GM21526 (cell line): ENCODE measurements around the gene PNKD.

Experiments
- ATAC-seq: cut with Tn5 transposase; IDR thresholded peaks from one replicate; pipeline ENCODE4 v1.9.1; 2021; ENCODE audit warnings: moderate library complexity; ENCODE audit not compliant: unreplicated experiment, low FRiP score

Gene PNKD

DNA sequence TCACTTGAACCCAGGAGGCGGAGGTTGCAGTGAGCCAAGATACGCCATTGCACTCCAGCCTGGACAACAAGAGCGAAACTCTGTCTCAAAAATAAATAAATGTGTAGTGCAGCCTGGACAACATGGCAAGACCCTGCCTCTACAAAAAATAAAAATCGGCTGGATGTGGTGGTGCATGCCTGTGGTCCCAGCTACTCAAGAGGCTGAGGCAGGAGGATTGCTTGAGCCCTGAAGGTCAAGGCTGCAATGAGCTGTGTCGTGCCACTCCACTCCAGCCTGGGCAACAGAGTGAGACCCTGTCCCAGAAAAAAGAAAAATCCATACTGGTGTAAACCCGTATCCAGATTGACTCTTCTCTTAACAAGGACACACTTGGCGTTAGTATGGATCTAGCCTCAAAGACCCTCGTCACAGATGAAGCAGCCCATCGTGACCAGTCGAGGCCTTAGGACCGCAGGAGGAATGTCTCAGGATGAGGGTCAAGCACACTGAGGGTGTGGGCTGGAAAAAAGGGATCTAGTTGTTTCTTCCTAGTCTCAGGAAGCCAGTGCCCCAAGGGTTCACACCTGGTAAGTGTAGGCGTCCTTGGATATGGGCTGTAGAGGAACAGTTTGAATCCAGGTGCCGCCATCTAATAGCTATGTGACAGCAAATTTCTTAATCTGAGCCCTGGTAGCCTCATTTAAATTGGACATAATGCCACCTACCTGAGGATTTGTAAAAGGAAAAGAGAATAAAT lies 13.5 kb upstream of the PNKD start:
- ATAC-seq, result no peak

DNA sequence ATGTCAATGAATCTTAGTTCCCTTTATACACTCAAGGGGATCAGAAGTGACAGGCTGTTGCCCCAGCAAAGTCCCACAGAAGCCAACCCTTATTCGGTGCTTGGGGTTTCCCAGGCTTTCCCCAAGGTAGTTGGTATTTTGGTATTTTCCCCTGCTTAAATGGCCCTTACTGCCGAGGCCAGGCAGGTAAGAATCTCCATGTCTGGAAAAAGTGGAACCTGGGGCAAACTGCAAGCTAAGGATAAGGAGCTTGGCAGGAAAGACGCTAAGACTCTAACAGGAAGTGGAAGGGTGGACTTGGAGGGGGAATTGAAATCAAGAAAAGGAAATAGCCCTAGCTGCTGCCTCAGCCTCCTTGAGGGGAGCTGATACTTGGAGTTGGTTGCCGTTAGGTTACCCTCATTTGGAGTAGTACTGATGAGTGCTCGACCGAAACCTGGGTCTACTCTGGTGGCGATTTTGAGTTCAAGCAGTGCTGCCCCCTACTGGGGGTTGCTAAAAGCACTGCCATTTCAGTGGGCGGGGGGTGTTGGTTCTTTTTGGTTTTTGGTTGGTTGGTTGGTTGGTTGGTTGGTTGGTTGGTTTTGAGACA lies 12.8 kb upstream of the PNKD start:
- peak; percentile 76 for ATAC-seq

DNA sequence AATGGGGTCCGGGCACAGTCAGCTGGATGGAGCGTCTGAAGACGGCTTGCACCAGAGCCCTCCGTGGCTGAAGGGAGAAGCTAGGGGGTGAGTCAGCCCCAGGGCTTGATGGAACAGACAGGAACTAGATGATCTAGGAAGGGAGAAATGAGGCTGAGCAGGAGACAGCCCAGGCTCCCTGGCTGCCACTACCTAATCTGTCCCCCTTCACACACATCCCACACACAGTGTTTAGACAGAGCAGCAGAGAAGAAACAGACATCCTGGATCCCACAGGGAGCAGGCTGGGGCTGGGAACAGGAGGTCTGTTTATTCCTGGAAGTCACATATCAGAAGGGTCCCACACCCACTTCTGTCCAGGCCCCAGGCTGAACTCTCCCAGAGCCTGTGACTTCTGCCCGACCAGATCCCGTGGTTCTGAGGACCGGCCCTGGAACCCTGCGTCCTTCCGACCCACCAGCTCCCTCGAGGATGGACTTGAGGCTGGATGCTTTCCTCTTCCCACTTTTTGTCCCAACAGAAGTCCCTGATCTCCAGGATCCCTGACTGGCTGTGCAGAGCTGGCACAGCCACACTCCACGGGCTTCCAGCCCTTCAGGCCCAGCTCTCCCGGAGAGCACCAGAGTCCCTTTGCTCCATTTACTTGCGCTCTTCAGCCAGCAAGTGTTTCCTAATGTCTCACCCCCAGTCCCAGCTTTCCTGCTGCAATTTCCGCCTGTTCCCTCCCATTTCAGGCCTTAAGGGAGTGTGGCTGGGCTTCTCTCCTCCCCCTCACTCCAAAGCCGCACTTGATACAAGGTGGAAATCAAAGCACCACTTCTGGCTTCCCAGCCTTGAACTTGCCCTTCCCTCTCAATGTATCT lies 11.0 kb upstream of the PNKD start:
- no peak for ATAC-seq

DNA sequence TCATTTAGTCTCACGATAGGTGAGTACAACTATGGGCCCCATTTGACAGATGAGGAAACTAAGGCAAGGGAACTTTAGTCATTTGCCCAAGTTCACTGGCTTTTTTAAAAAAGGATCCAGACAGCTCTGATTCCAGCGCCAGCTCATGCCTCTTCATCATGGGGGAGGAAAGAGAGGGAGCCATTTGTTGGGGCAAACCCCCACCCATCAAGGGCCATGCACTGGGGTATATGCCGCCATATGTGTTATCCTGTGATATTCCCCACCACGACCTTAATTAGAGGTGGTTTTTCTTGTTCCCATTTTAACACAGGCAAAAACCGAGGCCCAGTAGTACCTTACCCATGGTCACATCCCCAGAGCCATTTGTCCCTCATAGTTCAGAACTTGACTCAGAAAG lies 10.2 kb upstream of the PNKD start:
- no peak for ATAC-seq

DNA sequence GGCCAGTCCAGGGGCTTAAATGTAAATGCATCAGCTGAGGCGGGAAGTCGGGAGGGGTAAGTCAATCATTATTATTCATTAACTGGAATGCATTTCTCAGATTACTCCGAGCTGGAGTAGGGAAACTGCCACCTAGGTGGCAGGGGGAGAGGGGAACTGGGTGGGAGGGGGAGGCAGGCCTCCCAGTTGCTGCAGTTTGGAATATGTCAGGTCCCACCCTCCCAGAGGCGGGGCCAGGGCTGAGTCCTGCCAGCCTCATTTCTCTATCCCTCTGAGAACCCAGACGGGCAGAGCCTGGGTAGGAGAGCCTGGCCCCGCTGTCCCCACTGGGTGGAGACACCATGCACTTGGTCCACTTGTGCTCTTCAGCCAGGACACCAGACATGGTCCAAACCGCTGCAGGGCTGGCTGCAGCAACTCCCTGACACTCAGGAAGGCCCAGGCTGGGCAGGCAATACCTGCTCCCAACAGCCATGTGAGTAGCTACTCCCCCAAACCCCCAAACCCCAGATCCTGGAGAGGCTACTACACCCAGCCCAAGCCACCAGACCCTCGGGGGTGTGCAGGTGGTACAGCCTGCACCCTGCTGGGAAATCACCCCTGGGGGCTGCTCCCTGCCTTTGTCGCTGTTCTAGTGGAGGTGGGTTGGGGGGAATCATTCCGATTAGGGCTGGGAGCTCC lies 9.4 kb upstream of the PNKD start, which contains the start of gene GPBAR1:
Gene GPBAR1, plus strand, starts transcription at position 274 of the 681 bp plus-strand sequence. CDS start 1,710 bp downstream, outside the sequence.
- ATAC-seq, result no peak

DNA sequence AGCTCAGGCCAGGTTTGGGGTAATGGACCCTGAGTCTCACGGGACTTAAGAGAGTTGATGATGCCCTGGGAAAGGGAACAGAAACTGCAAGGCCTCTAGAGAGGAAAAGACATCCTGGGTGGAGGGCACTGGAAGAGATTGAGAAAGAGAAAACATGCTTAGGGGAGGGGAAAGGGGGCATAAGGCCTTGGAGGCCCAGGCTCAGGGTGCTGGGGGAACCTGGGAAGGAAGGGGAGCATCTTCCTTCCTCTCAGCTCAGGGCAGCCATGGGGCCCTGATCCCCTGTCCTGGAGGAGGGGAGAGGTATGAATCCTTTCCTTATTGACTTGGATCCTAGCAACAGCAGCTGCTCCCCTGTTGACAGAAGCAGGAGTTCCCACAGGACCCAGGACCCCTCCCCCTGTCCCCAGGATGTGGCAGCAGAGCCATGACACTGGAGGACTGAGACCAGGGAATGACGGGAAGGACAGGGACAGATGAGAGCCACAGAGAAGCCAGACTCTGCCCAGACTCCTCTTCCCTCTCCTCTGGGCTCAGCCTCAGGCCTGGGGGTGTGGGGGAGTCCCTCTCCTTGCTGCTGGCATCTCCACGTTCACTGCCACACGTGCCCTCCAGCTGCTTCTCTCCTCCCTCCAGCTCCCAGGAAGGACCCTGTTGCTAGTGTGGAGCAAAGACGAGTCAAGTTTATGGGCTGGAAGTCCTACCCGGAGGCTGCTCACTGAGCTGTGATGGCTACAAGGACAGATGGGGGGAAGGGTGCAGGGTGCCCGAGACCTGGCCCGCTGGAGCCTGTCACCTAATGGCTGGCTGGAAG lies 8.7 kb upstream of the PNKD start:
- no peak for ATAC-seq

DNA sequence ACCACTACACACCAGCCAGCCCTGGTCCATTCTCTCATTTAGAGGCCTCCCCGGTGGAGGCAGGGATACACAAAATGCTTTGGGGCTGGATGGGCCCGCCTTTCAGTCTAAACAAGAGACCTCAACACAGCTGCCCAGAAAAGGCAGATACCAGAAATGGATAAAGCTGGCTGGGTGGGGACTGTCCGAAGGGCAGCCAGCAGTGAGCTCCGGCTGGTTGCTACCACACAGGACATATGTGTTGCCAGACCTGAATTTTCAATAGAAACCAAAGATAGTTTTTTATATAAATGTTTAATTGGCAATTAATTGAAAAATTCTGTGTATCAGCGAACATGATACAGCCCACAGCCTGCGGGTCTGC lies 8.1 kb upstream of the PNKD start:
- no peak for ATAC-seq

DNA sequence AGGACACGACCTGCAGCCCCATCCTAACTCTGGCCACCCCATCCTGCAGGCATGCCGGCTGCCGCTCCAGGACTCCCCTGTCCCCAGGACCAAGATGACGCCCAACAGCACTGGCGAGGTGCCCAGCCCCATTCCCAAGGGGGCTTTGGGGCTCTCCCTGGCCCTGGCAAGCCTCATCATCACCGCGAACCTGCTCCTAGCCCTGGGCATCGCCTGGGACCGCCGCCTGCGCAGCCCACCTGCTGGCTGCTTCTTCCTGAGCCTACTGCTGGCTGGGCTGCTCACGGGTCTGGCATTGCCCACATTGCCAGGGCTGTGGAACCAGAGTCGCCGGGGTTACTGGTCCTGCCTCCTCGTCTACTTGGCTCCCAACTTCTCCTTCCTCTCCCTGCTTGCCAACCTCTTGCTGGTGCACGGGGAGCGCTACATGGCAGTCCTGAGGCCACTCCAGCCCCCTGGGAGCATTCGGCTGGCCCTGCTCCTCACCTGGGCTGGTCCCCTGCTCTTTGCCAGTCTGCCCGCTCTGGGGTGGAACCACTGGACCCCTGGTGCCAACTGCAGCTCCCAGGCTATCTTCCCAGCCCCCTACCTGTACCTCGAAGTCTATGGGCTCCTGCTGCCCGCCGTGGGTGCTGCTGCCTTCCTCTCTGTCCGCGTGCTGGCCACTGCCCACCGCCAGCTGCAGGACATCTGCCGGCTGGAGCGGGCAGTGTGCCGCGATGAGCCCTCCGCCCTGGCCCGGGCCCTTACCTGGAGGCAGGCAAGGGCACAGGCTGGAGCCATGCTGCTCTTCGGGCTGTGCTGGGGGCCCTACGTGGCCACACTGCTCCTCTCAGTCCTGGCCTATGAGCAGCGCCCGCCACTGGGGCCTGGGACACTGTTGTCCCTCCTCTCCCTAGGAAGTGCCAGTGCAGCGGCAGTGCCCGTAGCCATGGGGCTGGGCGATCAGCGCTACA lies 7.4 kb upstream of the PNKD start:
- no peak for ATAC-seq

DNA sequence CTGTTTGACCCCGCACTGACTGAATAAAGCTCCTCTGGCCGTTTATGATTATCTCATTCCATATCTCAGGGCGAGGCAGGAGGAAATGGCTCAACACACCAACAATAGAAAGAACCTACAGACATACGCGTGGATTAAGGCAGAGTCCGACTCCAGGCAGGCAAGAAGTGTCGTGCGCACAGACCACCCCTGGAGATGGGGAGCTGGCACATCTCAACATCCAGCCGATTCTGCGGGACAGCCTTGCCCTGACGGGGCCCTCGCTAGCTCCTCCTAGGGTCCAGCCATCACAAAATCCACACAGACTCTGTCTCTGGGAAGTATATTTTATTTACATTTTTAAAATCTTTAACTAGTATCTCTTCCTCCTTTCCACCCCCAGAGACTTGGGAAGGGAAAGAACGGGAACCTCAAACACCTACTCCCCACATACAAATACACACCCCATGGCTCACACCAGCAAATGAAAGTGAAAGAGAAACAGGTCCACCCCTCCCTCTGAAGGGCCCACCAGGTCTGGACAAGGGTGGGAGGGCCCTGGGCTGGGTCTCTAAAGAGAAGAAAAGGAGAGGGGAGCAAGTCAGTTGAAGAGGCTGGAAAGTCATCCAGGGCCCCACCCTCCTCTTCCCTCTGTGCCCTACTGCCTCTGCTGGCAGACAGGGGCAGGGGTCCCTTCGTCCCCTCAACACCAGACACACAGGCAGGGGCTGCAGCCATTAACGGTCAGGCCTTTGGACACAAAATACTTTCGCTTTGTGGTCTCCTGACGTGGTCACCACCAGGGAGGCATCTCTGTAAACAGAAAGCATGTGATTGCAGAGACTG lies 6.3 kb upstream of the PNKD start:
- ATAC-seq, result no peak

DNA sequence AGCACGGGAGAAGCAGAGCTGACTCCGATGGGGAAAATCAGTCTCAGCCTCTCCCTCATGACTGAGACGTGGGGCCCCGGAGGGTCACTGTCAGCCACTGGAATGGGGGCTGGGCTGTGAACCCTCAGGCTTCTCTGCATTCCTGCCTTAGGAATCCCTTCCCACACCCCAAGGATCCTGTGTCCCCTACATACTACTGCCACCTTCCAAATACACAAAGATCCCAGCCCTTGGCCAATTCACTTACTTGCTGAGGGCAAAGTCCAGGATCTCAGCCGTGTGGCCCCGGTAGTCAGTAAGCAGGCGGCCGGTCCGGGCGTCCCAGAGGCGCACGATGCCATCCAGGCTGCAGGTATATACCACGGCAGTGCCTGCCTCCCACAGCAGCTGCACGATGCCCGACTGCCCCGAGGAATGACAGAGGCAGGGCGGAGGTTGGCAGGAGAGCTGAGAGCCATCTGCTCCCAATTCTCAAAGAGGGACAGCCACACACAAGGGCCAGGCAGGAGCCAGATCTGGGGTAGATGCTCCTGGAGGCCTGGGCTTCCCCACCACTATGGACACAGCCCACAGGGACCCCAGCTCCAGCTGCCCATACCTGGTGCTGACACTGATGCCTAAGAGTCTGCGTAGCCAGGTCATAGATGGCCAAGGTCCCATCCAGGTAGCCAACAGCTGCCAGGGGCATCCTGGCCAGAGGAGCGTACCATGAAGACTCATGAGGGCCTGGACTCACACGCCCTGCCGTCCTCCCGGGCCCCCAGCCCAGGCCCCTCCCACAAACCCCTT lies 5.4 kb upstream of the PNKD start:
- ATAC-seq, result no peak

DNA sequence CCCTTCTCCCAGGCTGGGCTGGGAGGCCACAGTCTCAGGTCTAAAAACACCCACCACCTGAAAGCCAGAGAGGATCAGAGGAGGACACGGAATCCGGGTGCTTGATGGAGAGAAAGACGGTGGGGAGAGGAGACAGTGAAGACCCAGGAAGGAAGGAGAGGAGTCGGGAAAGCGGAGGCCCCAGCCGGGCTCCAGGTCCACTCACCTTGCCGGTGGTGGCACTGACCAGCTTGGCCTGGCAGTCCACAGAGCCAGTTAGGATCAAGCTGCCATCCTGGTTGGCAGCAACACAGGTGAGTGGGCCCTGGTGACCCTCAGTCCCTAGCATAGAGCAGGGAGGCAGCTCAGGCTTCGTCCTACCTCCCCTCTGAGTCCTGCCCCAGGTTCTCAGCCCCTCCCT lies 4.7 kb upstream of the PNKD start:
- ATAC-seq, result no peak

DNA sequence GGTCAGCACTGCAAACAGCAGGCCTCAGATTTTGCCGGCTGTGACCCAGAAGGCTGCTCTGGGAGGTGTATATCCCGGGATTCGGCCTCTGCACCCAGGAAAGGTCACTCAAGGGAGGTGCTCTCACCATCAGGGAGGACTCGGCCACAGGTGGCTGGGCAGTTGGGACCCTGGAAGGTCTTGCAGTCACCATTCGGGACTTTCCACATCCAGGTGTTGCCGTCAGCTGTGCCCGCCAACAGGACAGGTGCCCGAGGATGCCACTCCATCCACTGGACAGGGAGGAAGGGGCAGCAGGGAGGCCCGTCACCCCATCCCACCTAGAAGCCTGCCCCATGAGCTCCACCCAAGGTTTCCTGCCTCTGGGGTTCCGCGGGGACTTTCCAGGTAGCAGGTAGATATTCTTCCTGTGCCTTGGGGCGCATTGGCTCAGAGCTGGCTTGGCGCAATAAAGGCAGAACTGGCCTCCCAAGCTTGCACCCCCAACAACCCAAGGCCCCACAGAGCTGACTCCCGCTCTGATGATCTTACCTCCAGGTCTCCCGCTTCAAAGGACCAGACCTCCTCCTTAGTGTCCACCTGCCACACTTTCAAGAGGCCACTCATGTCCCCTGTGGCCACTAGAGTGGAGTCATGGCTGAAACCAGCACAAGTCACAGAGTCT lies 3.9 kb upstream of the PNKD start:
- ATAC-seq, result no peak

DNA sequence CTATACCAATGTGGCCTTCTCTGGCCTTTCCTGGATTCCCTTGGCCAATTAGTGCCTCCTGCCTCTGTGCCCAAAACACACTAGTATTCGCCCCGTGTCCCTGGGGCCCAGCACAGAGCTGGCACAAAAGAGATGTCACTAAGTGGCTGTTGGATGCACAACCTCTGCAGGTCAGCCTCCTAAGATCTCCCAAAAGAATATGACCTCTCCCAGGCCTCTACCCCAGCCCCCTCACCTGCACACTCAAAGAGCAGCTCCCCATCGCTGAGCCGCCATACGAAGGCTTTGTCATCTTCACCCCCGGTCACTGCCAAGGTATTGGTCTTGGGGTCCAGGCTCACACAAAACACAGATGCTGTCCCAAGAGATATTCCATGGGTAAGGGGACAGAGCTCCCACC lies 3.1 kb upstream of the PNKD start:
- ATAC-seq, result no peak

DNA sequence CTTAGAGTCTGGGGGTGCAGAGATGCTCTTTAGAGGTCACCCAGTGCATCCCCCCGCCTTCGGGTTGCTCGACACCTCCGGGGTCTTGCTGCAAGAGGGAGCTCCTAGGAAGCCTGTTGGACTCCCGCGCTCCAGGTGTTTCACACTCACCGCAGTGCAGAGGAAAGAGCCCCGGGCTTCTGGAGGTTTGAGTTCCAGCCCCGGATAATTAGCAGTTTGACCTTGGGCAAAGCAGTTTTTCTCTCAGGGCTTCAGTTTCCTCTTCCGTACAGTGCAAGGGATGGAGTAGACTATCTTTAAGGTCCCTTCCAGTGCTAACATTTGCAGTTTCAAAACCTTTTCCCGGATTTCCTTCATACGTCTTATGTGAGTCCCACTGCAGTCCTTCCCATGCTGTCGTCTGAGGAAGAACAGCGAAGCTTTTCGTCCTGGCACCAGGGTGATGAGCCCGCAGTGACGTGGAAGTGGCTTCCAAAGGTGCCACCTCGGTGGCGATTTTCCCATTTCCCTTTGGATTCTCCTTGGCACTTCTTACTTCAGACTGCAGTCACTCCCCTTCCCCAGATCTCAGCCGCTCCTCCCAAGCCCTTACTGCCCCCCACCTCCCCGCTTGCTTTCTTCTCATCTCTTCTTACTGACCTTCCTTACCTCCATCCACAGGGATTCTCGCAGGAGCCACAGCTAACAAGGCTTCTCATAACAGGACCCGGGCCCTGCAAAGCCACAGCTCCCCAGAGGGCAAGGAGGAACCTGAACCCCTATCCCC lies 585 bp downstream of the PNKD start:
- no peak for ATAC-seq

DNA sequence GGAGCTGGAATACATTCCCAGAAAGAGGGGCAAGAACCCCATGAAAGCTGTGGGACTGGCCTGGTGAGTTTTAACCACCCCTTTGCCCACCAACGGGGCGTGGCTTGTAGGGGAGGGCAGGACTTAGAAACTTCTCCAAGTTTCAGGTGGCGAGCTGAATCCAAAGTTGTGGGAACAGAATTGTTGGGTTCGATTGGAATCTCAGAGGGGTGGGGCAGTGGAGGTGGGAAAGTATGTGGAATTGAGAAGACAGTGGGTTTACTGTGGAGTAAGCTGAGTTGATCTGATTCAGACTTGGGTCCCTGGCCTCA lies 1.1 kb downstream of the PNKD start:
- no peak for ATAC-seq

DNA sequence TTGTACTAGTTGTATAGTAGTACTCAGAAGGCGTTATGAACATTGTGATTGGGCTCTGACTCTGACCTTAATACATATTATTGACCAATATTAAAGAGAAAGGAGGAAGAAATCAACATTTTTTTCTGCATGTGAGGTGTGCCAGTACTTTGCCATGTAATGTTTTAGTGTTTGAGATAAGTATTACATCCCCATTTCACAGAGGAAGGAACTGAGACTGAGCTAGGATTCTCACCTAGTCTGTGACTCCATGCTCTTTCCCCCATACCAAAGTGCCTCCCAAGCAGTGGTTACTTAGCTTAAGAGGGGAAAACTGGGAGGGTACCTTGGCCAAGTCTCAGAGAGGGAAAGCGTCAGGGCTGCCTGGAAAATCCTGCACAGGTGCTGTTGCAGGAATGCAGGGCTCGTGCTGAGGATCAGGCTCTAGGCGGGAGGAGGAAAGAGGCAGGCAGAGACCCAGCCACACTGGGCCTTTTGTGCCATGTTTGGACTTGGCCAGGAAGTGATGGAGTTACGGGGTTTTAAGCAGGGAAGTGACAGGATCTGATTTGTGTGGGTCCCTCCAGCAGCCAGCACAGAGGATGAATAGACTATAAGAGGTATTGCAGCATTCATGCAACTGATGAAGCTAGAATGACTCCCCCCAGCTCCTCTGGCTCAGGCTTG lies 1.7 kb downstream of the PNKD start:
- no peak for ATAC-seq
